ENCODE results near the gene WDFY2.

Gene WDFY2

GRCh38 chr13:51625555-51626345 lies 41.5 kb downstream of the WDFY2 start:
- in situ Hi-C loops (cut with HindIII; ENCODE audit: low pct_ligation_motif_present, low sequenced_read_pairs) = no loop called here

GRCh38 chr13:51626749-51627148 lies 42.5 kb downstream of the WDFY2 start:
- Histone ChIP-seq H3K36me3 (replicated peaks) (no peaks in the 10 kb centered on the region), H3K4me3 (ENCODE audit: low read depth, low read length) (no peak overlapping the region), H3K27me3 (replicated peaks) (no peaks in the 10 kb centered on the region), H3K27ac (no peak overlapping the region)
- no peak for DNase-seq
- in situ Hi-C loops (cut with HindIII; ENCODE audit: low pct_ligation_motif_present, low sequenced_read_pairs) = no loop called here
- no peak for TF ChIP-seq CTCF (IDR thresholded peaks at IDR 0.05; ENCODE audit: low read depth, low read length, missing control alignments)

More at GRCh38 chr13:51625555-51626345, 41.5 kb downstream of the WDFY2 start:
- TF ChIP-seq CTCF (IDR thresholded peaks at IDR 0.05; ENCODE audit: low read depth, low read length, missing control alignments) = no peak
- Histone ChIP-seq H3K27ac (no peak overlapping the region), H3K36me3 (replicated peaks) (no peaks in the 10 kb centered on the region), H3K4me3 (ENCODE audit: low read depth, low read length) (no peak overlapping the region), H3K27me3 (replicated peaks) (no peaks in the 10 kb centered on the region)
- no peak for DNase-seq

GRCh38 chr13:51628059-51628852 lies 44.0 kb downstream of the WDFY2 start:
- H3K27me3 ChIP-seq (replicated peaks) = no peaks in the 10 kb centered on the region
- in situ Hi-C loops (cut with HindIII; ENCODE audit: low pct_ligation_motif_present, low sequenced_read_pairs) = no loop called here
- H3K27ac ChIP-seq = no peak overlapping the region
- no peak for TF ChIP-seq CTCF (IDR thresholded peaks at IDR 0.05; ENCODE audit: low read depth, low read length, missing control alignments)
- no peak for DNase-seq
- no peak overlapping the region for H3K4me3 ChIP-seq (ENCODE audit: low read depth, low read length)
- H3K36me3 ChIP-seq (replicated peaks) = no peaks in the 10 kb centered on the region

GRCh38 chr13:51629491-51630287 lies 45.4 kb downstream of the WDFY2 start:
- Histone ChIP-seq H3K36me3 (replicated peaks) (no peaks in the 10 kb centered on the region), H3K4me3 (ENCODE audit: low read depth, low read length) (no peak overlapping the region), H3K27ac (peak overlapping the region; percentile 26), H3K27me3 (replicated peaks) (no peaks in the 10 kb centered on the region)
- no peak for TF ChIP-seq CTCF (IDR thresholded peaks at IDR 0.05; ENCODE audit: low read depth, low read length, missing control alignments)
- no peak for DNase-seq
- in situ Hi-C loops (cut with HindIII; ENCODE audit: low pct_ligation_motif_present, low sequenced_read_pairs) = no loop called here

GRCh38 chr13:51630288-51630615 lies 46.0 kb downstream of the WDFY2 start:
- no peak overlapping the region for H3K4me3 ChIP-seq (ENCODE audit: low read depth, low read length)
- TF ChIP-seq CTCF (IDR thresholded peaks at IDR 0.05; ENCODE audit: low read depth, low read length, missing control alignments) = no peak
- in situ Hi-C loops (cut with HindIII; ENCODE audit: low pct_ligation_motif_present, low sequenced_read_pairs) = no loop called here
- no peaks in the 10 kb centered on the region for H3K36me3 ChIP-seq (replicated peaks)
- DNase-seq = no peak
- no peaks in the 10 kb centered on the region for H3K27me3 ChIP-seq (replicated peaks)
- H3K27ac ChIP-seq = peak overlapping the region; percentile 72
